ENCODE data around the gene STAT5B.
A peak's percentile ranks its signal among the peaks of the same experiment; 100 is the strongest.
"Not testable (repeated sequence)": the region's sequence is repeated elsewhere in the genome, so short reads cannot be mapped to it uniquely, and the experiment has no call there.

The STAT5B gene

GRCh38 chr17:42305543-42306384, 29.6 kb upstream of the STAT5B start:
- DNase-seq = peak; percentile 62

GRCh38 chr17:42305031-42305330, 28.8 kb upstream of the STAT5B start:
- not testable (repeated sequence) for DNase-seq

- no peak for DNase-seq
Measured at GRCh38 chr17:42304187-42305030, 28.2 kb upstream of the STAT5B start.

GRCh38 chr17:42303694-42304093, 27.5 kb upstream of the STAT5B start:
- DNase-seq = no peak

- no peak for DNase-seq
Measured at GRCh38 chr17:42301022-42301421, 24.8 kb upstream of the STAT5B start.

- DNase-seq = not testable (repeated sequence)
Measured at GRCh38 chr17:42299913-42300312, 23.7 kb upstream of the STAT5B start.

- not testable (repeated sequence) for DNase-seq
Measured at GRCh38 chr17:42299361-42299760, 23.2 kb upstream of the STAT5B start.

GRCh38 chr17:42297775-42298174, 21.6 kb upstream of the STAT5B start:
- not testable (repeated sequence) for DNase-seq

- DNase-seq = no peak
Measured at GRCh38 chr17:42296012-42296411, 19.8 kb upstream of the STAT5B start.

- no peak for DNase-seq
Measured at GRCh38 chr17:42294469-42295398, 18.5 kb upstream of the STAT5B start.

GRCh38 chr17:42291129-42291528, 14.9 kb upstream of the STAT5B start:
- no peak for DNase-seq

- DNase-seq = no peak
Measured at GRCh38 chr17:42290577-42290976, 14.4 kb upstream of the STAT5B start.

GRCh38 chr17:42289611-42290181, 13.5 kb upstream of the STAT5B start:
- DNase-seq = peak; percentile 47

- peak; percentile 75 for DNase-seq
Measured at GRCh38 chr17:42288803-42289610, 12.8 kb upstream of the STAT5B start.

GRCh38 chr17:42287977-42288802, 12.0 kb upstream of the STAT5B start, which contains the start of gene STAT5A:
TSS of gene STAT5A (plus strand) at chr17:42288498. CDS start at chr17:42289412, 914 bp downstream.
- peak; percentile 85 for DNase-seq

GRCh38 chr17:42287305-42287976, 11.2 kb upstream of the STAT5B start:
- peak; percentile 40 for DNase-seq

- no peak for DNase-seq
Measured at GRCh38 chr17:42286411-42287221, 10.4 kb upstream of the STAT5B start.

GRCh38 chr17:42285346-42286050, 9.3 kb upstream of the STAT5B start:
- DNase-seq = no peak
